ENCODE data around the gene PRR22. TPM values are rescaled to one million over a fixed set of nuclear protein-coding genes. Genes with fewer than 3 reads are reported as not detected.

PRR22 gene
- total RNA-seq, 2 donors from 2014 or later, result 1.1 to 1.3 TPM

- DNase-seq (ENCODE audit: low spot score) (no peak), ATAC-seq (ENCODE audit: insufficient number of reproducible peaks, low FRiP score, low read depth) (no peak)
- no peak for TF ChIP-seq CTCF (IDR thresholded peaks at IDR 0.05)
- Histone ChIP-seq H3K4me3 (peak overlapping the region; percentile 81), H3K27ac (peak overlapping the region; percentile 89 to 93), H3K4me1 (ENCODE audit: control insufficient read depth in 1 of 2, low read depth in 2 of 2) (peaks cover 5 to 6% of the 10 kb centered on the region in 2 donors), H3K9me3 (no peaks in the 10 kb centered on the region), H3K27me3 (replicated peaks; ENCODE audit: insufficient read depth) (no peaks in the 10 kb centered on the region), H3K36me3 (peaks cover 36% of the 10 kb centered on the region)
These were observed 5.5 kb upstream of the PRR22 start for GRCh38 chr19:5789886-5790558.

GRCh38 chr19:5789351-5789761 is 4.8 kb upstream of the PRR22 start:
- no peak for TF ChIP-seq CTCF (IDR thresholded peaks at IDR 0.05)
- no peak overlapping the region for H3K27ac ChIP-seq
- no peak overlapping the region for H3K4me3 ChIP-seq
- H3K27me3 ChIP-seq (replicated peaks; ENCODE audit: insufficient read depth), result no peaks in the 10 kb centered on the region
- H3K4me1 ChIP-seq (ENCODE audit: control insufficient read depth in 1 of 2, low read depth in 2 of 2), result peaks cover 5 to 6% of the 10 kb centered on the region in 2 donors
- peaks cover 40% of the 10 kb centered on the region for H3K36me3 ChIP-seq
- no peak for ATAC-seq (ENCODE audit: insufficient number of reproducible peaks, low FRiP score, low read depth)
- no peaks in the 10 kb centered on the region for H3K9me3 ChIP-seq
- DNase-seq (ENCODE audit: low spot score), result no peak

- no peaks in the 10 kb centered on the region for H3K27me3 ChIP-seq (replicated peaks; ENCODE audit: insufficient read depth)
- H3K4me1 ChIP-seq (ENCODE audit: control insufficient read depth in 1 of 2, low read depth in 2 of 2), result peaks cover 5 to 6% of the 10 kb centered on the region in 2 donors
- no peak for TF ChIP-seq CTCF (IDR thresholded peaks at IDR 0.05)
- no peak overlapping the region for H3K27ac ChIP-seq
- H3K9me3 ChIP-seq, result no peaks in the 10 kb centered on the region
- no peak overlapping the region for H3K4me3 ChIP-seq
- no peak for DNase-seq (ENCODE audit: low spot score)
- peaks cover 40% of the 10 kb centered on the region for H3K36me3 ChIP-seq
- ATAC-seq (ENCODE audit: insufficient number of reproducible peaks, low FRiP score, low read depth), result no peak
These were observed 3.9 kb upstream of the PRR22 start for GRCh38 chr19:5788422-5788821.

GRCh38 chr19:5787409-5788182 is 3.0 kb upstream of the PRR22 start:
- H3K36me3 ChIP-seq, result peaks cover 40% of the 10 kb centered on the region
- TF ChIP-seq CTCF (IDR thresholded peaks at IDR 0.05), result no peak
- no peak overlapping the region for H3K4me3 ChIP-seq
- no peak for DNase-seq (ENCODE audit: low spot score)
- ATAC-seq (ENCODE audit: insufficient number of reproducible peaks, low FRiP score, low read depth), result no peak
- H3K4me1 ChIP-seq (ENCODE audit: control insufficient read depth in 1 of 2, low read depth in 2 of 2), result peaks cover 5 to 6% of the 10 kb centered on the region in 2 donors
- no peaks in the 10 kb centered on the region for H3K27me3 ChIP-seq (replicated peaks; ENCODE audit: insufficient read depth)
- no peak overlapping the region for H3K27ac ChIP-seq
- no peaks in the 10 kb centered on the region for H3K9me3 ChIP-seq

- no peak overlapping the region for H3K27ac ChIP-seq
- no peaks in the 10 kb centered on the region for H3K9me3 ChIP-seq
- peaks cover 40% of the 10 kb centered on the region for H3K36me3 ChIP-seq
- no peak for ATAC-seq (ENCODE audit: insufficient number of reproducible peaks, low FRiP score, low read depth)
- no peak overlapping the region for H3K4me3 ChIP-seq
- peaks cover 5 to 6% of the 10 kb centered on the region in 2 donors for H3K4me1 ChIP-seq (ENCODE audit: control insufficient read depth in 1 of 2, low read depth in 2 of 2)
- no peaks in the 10 kb centered on the region for H3K27me3 ChIP-seq (replicated peaks; ENCODE audit: insufficient read depth)
- DNase-seq (ENCODE audit: low spot score), result no peak
- no peak for TF ChIP-seq CTCF (IDR thresholded peaks at IDR 0.05)
These were observed 2.3 kb upstream of the PRR22 start for GRCh38 chr19:5786593-5787408.
